Measurements from ENCODE around the gene RTP2. TPM values are rescaled to one million over a fixed set of nuclear protein-coding genes. Genes with fewer than 3 reads are reported as not detected.
A peak's percentile ranks its signal among the peaks of the same experiment; 100 is the strongest.

RTP2 gene
- total and polyA plus RNA-seq, 9 of the 15 experiments (the other 6 are each of a cell fraction or from before 2014, with no cell fraction given) = not detected

DNA sequence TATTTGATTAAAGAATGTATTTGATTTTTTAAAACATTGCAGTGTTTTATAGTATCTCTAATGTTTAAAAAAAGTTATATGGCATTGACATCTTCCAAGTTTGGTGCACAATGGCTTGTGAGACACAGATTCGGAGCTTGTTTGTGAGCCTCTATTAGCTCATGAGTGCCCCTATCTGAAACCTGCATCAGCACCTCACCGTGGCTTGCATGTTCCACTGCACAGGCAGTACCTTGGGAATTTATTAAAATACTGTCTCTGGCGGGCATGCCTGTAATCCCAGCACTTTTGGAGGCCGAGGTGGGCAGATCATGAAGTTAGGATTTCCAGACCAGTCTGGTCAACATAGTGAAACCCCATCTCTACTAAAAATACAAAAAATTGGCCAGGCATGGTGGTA is 6.8 kb upstream of the RTP2 start:
- no peaks in the 10 kb centered on the region for H4K20me1 ChIP-seq (replicated peaks; ENCODE audit: control insufficient read depth, insufficient read depth, low read length)
- no peak overlapping the region for H3K27ac ChIP-seq (ENCODE audit: extremely low read depth, low read depth, low read length)
- in situ Hi-C loops (cut with MboI) = no loop called here
- intact Hi-C loops (cut with micrococcal nuclease) = no loop called here
- H2AFZ ChIP-seq (ENCODE audit: low read depth, low read length) = no peak overlapping the region
- ATAC-seq = peak; percentile 76
- H3K9ac ChIP-seq (ENCODE audit: insufficient read depth in 1 of 2, low read depth in 2 of 2, low read length in 2 of 2) = no peak overlapping the region
- H3K79me2 ChIP-seq (ENCODE audit: control insufficient read depth, insufficient read depth, low read length) = no peaks in the 10 kb centered on the region
- 0% methylated on average over 4 of the region's 4 CpGs for WGBS (ENCODE audit: insufficient coverage, low coverage, missing lambda C conversion rate)
- FAIRE-seq = no peak
- no peaks in the 10 kb centered on the region for H3K4me1 ChIP-seq (replicated peaks in 1 of 2; ENCODE audit: control insufficient read depth in 2 of 2, insufficient read depth in 2 of 2, low read length in 2 of 2)
- H3K9me1 ChIP-seq (ENCODE audit: control insufficient read depth, insufficient read depth, low read length) = no peaks in the 10 kb centered on the region
- H3K9me3 ChIP-seq (replicated peaks; ENCODE audit: control insufficient read depth, insufficient read depth, low read depth, low read length) = no peaks in the 10 kb centered on the region
- no peaks in the 10 kb centered on the region for H3K36me3 ChIP-seq (ENCODE audit: control insufficient read depth, insufficient read depth, low read length)
- H3K27me3 ChIP-seq (ENCODE audit: control insufficient read depth in 2 of 2, insufficient read depth in 2 of 2, low read length in 2 of 2) = peaks cover 0 to 6% of the 10 kb centered on the region in 2 experiments; a peak in 1 of 5 replicates
- peak in 3 of 4 experiments; percentile 13 to 20 (median 19) for DNase-seq (ENCODE audit: extremely low read depth in 1 of 4, low spot score in 3 of 4)
- CTCF ChIA-PET (ENCODE audit: low intra/inter-chr PET ratio) = no interaction called here
- POLR2A ChIA-PET = interaction anchor here (0.6 kb wide), 1 partner anchor 12 kb away, joined by 3 read pairs; no protein-coding TSS in a partner anchor
- H3K4me3 ChIP-seq = no peak overlapping the region
- no peak overlapping the region for H3K4me2 ChIP-seq (ENCODE audit: insufficient read depth, low read length)
- no peak for TF ChIP-seq STAT5B (CRISPR knock-in tag; IDR thresholded peaks at IDR 0.05)
- TF ChIP-seq, protein P1, sequence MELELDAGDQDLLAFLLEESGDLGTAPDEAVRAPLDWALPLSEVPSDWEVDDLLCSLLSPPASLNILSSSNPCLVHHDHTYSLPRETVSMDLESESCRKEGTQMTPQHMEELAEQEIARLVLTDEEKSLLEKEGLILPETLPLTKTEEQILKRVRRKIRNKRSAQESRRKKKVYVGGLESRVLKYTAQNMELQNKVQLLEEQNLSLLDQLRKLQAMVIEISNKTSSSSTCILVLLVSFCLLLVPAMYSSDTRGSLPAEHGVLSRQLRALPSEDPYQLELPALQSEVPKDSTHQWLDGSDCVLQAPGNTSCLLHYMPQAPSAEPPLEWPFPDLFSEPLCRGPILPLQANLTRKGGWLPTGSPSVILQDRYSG (tag; conservative IDR thresholded peaks at IDR 0.05; ENCODE audit: low read depth) = no peak
- TF ChIP-seq, protein P2, sequence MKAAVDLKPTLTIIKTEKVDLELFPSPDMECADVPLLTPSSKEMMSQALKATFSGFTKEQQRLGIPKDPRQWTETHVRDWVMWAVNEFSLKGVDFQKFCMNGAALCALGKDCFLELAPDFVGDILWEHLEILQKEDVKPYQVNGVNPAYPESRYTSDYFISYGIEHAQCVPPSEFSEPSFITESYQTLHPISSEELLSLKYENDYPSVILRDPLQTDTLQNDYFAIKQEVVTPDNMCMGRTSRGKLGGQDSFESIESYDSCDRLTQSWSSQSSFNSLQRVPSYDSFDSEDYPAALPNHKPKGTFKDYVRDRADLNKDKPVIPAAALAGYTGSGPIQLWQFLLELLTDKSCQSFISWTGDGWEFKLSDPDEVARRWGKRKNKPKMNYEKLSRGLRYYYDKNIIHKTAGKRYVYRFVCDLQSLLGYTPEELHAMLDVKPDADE (conservative IDR thresholded peaks at IDR 0.05; ENCODE audit: control insufficient read depth, low read depth, low read length) = no peak
- no peak for TF ChIP-seq ZBTB7A (IDR thresholded peaks at IDR 0.05; ENCODE audit: borderline replicate concordance, control insufficient read depth, low read depth, low read length)
- TF ChIP-seq, protein P3, sequence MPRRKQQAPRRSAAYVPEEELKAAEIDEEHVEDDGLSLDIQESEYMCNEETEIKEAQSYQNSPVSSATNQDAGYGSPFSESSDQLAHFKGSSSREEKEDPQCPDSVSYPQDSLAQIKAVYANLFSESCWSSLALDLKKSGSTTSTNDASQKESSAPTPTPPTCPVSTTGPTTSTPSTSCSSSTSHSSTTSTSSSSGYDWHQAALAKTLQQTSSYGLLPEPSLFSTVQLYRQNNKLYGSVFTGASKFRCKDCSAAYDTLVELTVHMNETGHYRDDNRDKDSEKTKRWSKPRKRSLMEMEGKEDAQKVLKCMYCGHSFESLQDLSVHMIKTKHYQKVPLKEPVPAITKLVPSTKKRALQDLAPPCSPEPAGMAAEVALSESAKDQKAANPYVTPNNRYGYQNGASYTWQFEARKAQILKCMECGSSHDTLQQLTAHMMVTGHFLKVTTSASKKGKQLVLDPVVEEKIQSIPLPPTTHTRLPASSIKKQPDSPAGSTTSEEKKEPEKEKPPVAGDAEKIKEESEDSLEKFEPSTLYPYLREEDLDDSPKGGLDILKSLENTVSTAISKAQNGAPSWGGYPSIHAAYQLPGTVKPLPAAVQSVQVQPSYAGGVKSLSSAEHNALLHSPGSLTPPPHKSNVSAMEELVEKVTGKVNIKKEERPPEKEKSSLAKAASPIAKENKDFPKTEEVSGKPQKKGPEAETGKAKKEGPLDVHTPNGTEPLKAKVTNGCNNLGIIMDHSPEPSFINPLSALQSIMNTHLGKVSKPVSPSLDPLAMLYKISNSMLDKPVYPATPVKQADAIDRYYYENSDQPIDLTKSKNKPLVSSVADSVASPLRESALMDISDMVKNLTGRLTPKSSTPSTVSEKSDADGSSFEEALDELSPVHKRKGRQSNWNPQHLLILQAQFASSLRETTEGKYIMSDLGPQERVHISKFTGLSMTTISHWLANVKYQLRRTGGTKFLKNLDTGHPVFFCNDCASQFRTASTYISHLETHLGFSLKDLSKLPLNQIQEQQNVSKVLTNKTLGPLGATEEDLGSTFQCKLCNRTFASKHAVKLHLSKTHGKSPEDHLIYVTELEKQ (CRISPR knock-in tag; IDR thresholded peaks at IDR 0.05) = no peak
- TF ChIP-seq, protein P4, sequence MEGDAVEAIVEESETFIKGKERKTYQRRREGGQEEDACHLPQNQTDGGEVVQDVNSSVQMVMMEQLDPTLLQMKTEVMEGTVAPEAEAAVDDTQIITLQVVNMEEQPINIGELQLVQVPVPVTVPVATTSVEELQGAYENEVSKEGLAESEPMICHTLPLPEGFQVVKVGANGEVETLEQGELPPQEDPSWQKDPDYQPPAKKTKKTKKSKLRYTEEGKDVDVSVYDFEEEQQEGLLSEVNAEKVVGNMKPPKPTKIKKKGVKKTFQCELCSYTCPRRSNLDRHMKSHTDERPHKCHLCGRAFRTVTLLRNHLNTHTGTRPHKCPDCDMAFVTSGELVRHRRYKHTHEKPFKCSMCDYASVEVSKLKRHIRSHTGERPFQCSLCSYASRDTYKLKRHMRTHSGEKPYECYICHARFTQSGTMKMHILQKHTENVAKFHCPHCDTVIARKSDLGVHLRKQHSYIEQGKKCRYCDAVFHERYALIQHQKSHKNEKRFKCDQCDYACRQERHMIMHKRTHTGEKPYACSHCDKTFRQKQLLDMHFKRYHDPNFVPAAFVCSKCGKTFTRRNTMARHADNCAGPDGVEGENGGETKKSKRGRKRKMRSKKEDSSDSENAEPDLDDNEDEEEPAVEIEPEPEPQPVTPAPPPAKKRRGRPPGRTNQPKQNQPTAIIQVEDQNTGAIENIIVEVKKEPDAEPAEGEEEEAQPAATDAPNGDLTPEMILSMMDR (IDR thresholded peaks at IDR 0.05 in 2 of 3, conservative IDR thresholded peaks at IDR 0.05 in 1 of 3; ENCODE audit: insufficient read depth in 2 of 3, low read depth in 1 of 3, low read length in 3 of 3) = peak; percentile 26 to 68 (median 33); a peak in 4 of 6 replicates
- no TSS peak for BruUV-seq (replicated peaks)

Data from K562 (cell line).